ENCODE measurements around the gene MICAL2.

DNA sequence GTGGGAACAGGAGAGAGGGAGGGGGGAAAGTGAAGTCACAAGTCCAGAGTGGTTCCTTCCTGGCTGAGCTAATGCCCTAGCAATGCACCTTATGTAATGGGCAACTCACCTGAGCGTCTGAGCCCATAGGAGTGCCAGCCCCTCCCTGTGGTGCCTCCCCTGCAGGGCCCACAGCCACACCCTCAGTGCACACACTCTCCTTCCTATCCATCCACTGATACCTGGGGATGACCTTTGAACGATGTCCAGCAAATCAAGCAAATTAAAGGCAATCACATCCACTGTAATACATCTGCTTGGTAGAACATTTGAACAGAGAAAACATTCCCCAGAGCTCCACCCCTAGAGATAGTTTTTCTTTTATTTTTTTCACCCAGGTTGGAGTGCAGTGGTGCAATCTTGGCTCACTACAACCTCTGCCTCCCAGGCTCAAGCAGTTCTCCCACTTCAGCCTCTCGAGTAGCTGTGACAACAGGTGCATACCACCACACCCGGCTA is 19.6 kb upstream of the MICAL2 start:
- TF ChIP-seq FOXP2 (optimal IDR thresholded peaks at IDR 0.05; ENCODE audit: control extremely low read depth, extremely low read length, insufficient read depth) (no peak), EZH2 (IDR thresholded peaks at IDR 0.05) (no peak)
